ENCODE results near the gene SDHA.
"Not testable (repeated sequence)": the region's sequence is repeated elsewhere in the genome, so short reads cannot be mapped to it uniquely, and the experiment has no call there.

The SDHA gene

DNA sequence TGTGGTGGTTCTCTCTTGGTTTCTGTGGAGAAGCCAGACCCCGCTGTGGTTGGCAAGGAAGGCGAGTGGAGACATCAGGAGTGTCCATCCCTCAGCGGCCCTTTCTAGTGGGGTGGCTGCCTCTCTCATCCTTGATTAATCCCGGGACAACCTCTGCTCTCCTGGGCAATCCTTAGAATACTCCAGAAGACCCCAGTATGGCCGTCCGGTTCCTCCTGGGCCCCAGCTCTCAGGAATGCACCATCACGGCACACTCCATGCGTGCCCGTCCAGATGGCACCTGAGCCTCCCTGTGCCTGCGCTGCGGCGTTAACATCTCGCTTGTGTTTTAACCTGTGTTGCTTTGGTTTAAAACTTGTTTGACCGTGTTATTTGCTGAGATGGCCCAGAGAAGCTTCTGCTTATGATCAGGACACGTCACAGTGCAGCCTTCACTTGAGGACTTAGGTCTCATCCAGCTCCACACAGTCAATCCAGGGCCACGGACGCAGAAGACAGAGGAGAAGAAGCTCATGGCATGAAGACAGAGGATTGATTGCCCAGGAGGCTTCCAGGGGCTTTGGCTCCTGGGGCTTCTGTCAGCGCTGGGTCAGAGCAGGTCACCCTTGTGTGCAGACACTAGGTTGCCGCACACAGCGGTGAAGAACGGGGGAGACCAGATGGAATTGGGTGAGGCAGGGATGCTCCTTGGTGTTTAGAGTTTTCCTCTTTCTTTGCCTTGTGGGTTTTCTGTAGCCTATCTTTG, 82.7 kb downstream of the SDHA start:
- DNase-seq (ENCODE audit: low read depth), result not testable (repeated sequence)

DNA sequence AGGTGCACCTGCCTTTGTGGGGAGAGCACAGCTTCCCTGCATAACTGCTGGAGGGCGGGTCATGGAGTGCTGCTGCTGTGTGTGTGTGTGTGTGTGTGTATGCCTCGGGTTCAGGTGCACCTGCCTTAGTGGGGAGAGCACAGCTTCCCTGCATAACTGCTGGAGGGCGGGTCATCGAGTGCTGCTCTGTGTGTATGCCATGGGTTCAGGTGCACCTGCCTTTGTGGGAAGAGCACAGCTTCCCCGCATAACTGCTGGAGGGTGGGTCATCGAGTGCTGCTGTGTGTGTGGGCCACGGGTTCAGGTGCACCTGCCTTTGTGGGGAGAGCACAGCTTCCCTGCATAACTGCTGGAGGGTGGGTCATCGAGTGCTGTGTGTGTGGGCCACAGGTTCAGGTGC, 84.3 kb downstream of the SDHA start:
- DNase-seq (ENCODE audit: low read depth), result not testable (repeated sequence)

DNA sequence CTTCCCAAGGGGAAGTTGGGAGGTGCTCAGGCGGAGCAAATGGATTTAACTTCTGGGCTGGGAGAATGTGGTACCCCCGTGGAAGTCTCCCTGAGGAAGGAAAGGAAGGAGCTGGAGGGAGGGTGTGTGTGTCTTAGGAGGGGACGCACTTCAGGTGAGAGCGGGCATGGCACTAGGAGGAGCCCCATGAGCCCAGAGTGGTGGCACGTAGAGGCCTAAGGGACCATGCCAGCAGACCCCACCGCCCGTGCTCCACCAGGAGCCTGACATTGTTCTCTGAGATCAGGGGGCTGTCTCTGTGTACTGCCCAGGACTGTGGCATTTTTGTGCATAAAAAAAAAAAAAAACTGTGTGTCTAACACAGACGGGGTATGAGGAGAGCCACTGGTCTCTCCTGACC, 84.8 kb downstream of the SDHA start:
- DNase-seq (ENCODE audit: low read depth), result no peak

DNA sequence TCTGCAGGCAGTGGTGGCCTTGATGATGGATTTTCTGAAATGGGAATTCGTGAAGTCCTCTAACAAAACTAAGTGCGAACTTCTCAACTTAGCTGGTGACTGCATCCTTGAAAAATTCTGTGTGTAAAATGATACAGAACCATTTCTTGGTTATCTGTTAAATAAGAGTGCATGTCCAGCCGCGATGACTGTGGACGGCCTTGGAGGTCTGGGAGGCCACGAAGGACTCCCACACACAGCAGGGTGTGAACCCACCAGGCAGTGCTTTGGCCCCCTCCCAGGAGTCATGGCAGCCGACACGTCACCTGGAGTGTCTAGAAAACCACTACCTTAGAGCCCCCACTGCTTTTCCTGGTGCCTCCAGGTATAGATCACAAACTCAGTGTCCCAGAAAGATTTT, 85.6 kb downstream of the SDHA start:
- not testable (repeated sequence) for DNase-seq (ENCODE audit: low read depth)

DNA sequence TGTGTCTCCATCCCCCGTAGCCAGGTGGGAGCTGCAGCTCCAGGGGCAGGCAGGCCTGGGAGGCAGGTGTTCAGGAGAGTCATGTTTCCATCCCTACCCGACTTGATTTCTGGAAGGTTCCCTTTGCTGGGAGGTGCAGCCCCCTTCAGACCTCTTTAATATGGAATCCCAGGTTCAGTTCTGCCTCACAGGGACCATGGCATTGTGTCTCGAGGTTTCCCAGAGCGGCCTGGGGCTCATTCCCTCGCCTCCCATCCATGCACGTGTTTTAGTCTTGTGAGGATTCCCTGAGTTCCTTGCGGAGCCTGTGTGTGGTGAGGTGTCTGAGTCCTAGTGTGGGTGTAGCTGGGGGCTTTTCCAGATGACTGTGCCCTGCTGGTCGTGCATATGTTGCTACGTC, 86.9 kb downstream of the SDHA start:
- no peak for DNase-seq (ENCODE audit: low read depth)

DNA sequence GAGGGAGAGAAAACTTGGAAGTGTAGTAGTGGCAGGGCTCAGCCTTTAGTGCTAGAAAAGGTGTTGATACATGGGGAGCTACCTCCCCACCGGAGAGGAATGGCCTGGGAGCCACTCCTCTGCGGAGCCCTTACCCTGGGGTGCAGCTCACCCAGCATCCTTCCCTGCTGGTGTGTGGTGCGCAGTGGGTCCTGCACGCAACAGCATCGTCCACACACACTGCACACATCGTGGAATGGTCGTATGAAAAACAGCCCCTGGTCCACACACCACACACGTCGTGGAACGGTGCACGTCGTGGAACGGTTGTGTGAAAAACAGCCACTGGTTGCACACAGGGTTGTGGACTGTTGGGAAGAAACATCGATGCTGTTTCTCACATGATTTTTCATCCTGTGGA, 87.3 kb downstream of the SDHA start:
- no peak for DNase-seq (ENCODE audit: low read depth)

DNA sequence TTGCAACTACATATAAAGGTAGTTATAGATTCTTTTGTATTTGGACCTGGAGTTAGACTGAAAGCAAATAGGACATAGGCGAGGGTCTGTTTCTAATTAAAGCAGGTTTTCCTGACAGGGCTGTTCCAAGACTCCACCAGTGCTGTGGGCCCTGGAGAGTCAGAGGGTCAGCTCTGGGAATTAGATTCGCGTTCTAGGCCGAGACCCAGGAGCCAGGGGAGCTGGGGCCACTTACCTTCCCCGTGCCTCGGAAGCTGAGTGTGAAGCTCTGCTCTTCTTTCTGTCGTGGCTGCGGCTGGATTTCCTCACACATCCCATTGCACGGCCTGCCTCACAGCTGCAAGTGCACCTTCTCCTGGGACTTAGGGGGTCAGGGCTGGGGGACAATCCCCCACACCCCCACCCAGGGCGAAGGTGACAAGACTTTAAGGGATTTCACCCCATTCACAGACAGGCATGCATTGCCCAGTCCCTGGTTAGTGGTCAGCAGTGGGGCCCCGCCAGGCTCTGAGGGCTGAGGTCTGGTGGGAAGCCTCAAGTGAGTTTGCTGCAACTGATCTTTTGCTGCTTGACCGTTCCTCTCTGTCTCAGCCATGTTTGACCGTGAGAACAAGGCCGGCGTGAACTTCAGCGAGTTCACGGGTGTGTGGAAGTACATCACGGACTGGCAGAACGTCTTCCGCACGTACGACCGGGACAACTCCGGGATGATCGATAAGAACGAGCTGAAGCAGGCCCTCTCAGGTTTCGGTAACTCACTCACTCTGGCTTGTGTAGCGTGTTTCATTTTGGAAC, 88.1 kb downstream of the SDHA start:
- no peak for DNase-seq (ENCODE audit: low read depth)
